Endothelial cell of umbilical vein (primary cell): ENCODE results near the gene SLC24A3. TPM values are rescaled to one million over a fixed set of nuclear protein-coding genes. Genes with fewer than 3 reads are reported as not detected.

Source experiments
- BruUV-seq: library from RNA; stranded (reverse); fragments of 400-500 nt; replicated peaks from 2 replicates; lab custom pipeline; 2021; lab: Mats Ljungman, UMichigan
- CTCF ChIA-PET: fragments of 300-600, 350-600 bp; sonication (Branson Sonifier 250); formaldehyde crosslinking; loops from one replicate; lab custom pipeline; 2021; ENCODE audit warnings: antibody characterized with exemption, inconsistent platforms; lab: Charles Lee
- POLR2A ChIA-PET: fragments of 300-600, 350-600 bp; sonication (Branson Sonifier 250); formaldehyde crosslinking; loops from one replicate; lab custom pipeline; 2021; ENCODE audit warnings: antibody characterized with exemption, inconsistent platforms; lab: Charles Lee
- DNase-seq: peaks from one replicate; pipeline ENCODE4 v3.0.0-alpha.2; 2011; ENCODE audit warnings: low read depth, low spot score
- FAIRE-seq: peaks from 2 replicates; lab custom pipeline; 2011; peaks lifted over from hg19 to GRCh38; lab: Jason Lieb, UNC
- H2AFZ ChIP-seq: 2 replicates; pipeline ENCODE4 v1.6.0; 2012; ENCODE audit warnings: low read depth, low read length, control low read depth, inconsistent platforms
- H3K27ac ChIP-seq: 2 replicates; pipeline ENCODE4 v1.5.1; 2011; ENCODE audit warnings: low read depth, mild to moderate bottlenecking, control low read depth, low read length, moderate library complexity; ENCODE audit not compliant: insufficient read depth
- H3K27me3 ChIP-seq, 2 experiments: 2 replicates each; pipeline versions ENCODE4 v1.6.0 to v1.6.1; 2011; ENCODE audit warnings: low read length in 2 of 2, mixed read lengths in 1 of 2; ENCODE audit not compliant: control insufficient read depth in 2 of 2, insufficient read depth in 2 of 2
- H3K36me3 ChIP-seq, 2 experiments: 2 replicates in 1 of 2; 3 replicates in 1 of 2; pipeline ENCODE4 v1.5.1; 2011; ENCODE audit warnings: low read length in 2 of 2, mild to moderate bottlenecking in 1 of 2, moderate library complexity in 1 of 2; ENCODE audit not compliant: control insufficient read depth in 2 of 2, insufficient read depth in 2 of 2; ENCODE audit errors: extremely low read depth in 1 of 2
- H3K4me1 ChIP-seq: 3 replicates; pipeline ENCODE4 v1.5.1; 2011; ENCODE audit warnings: mild to moderate bottlenecking, low read length; ENCODE audit not compliant: control insufficient read depth, insufficient read depth; ENCODE audit errors: extremely low read depth
- H3K4me2 ChIP-seq: 2 replicates; pipeline ENCODE4 v1.6.1; 2011; ENCODE audit warnings: low read length, control low read depth, mixed read lengths; ENCODE audit not compliant: insufficient read depth
- H3K4me3 ChIP-seq, 3 experiments: fragments of 200-600 bp in 1 of 3; sonication (generic), shearing (Covaris generic) in 1 of 3; replicated peaks in 1 of 3; 2 replicates each; pipeline ENCODE4 v1.5.1; 2011 to 2016; ENCODE audit warnings: control low read depth in 3 of 3, low read length in 3 of 3, mild to moderate bottlenecking in 2 of 3, inconsistent platforms in 1 of 3, low read depth in 1 of 3, moderate library complexity in 1 of 3; ENCODE audit not compliant: insufficient read depth in 1 of 3
- H3K79me2 ChIP-seq: 2 replicates; pipeline ENCODE4 v1.6.0; 2012; ENCODE audit warnings: low read length, inconsistent platforms; ENCODE audit not compliant: control insufficient read depth, insufficient read depth
- H3K9ac ChIP-seq: replicated peaks from 2 replicates; pipeline ENCODE3; 2011; ENCODE audit warnings: low read length, control low read depth; ENCODE audit not compliant: insufficient read depth; ENCODE audit errors: extremely low read depth
- H3K9me1 ChIP-seq: replicated peaks from 3 replicates; pipeline ENCODE4 v1.6.0; 2011; ENCODE audit warnings: mild to moderate bottlenecking, low read length; ENCODE audit not compliant: control insufficient read depth, insufficient read depth; ENCODE audit errors: extremely low read depth
- H3K9me3 ChIP-seq: replicated peaks from 2 replicates; pipeline ENCODE4 v1.5.1; 2012; ENCODE audit warnings: low read length, inconsistent platforms; ENCODE audit not compliant: control insufficient read depth, insufficient read depth
- H4K20me1 ChIP-seq: replicated peaks from 2 replicates; pipeline ENCODE3; 2011; ENCODE audit warnings: mild to moderate bottlenecking, low read length; ENCODE audit not compliant: control insufficient read depth, insufficient read depth; ENCODE audit errors: extremely low read depth
- EZH2 ChIP-seq: IDR thresholded peaks from 2 replicates; pipeline ENCODE4 v1.6.1; 2012; ENCODE audit warnings: borderline replicate concordance, low read depth, mild to moderate bottlenecking, moderate library complexity, low read length, inconsistent platforms; ENCODE audit not compliant: severe bottlenecking
- FOS ChIP-seq: IDR thresholded peaks from 2 replicates; pipeline ENCODE4 v1.6.1; 2011; ENCODE audit warnings: mild to moderate bottlenecking, low read length, moderate library complexity, borderline replicate concordance; ENCODE audit not compliant: insufficient read depth
- GATA2 ChIP-seq: IDR thresholded peaks from 2 replicates; pipeline ENCODE4 v1.7.0; 2011; ENCODE audit warnings: low read depth, mild to moderate bottlenecking, moderate library complexity, mixed read lengths, low read length; ENCODE audit not compliant: insufficient read length, insufficient read depth
- JUN ChIP-seq: IDR thresholded peaks from 2 replicates; pipeline ENCODE4 v1.6.1; 2011; ENCODE audit warnings: borderline replicate concordance, low read depth; ENCODE audit not compliant: insufficient read length, insufficient read depth
- MAX ChIP-seq: IDR thresholded peaks from 2 replicates; pipeline ENCODE4 v1.6.1; 2011; ENCODE audit not compliant: insufficient read depth, insufficient read length
- MYC ChIP-seq: IDR thresholded peaks from one replicate; pipeline ENCODE4 v1.6.1; 2011; ENCODE audit warnings: mild to moderate bottlenecking, low read depth, low read length
- POLR2A ChIP-seq: IDR thresholded peaks from 2 replicates; pipeline ENCODE4 v1.6.1; 2012; ENCODE audit warnings: low read depth, mild to moderate bottlenecking, control low read depth, low read length
- POLR2AphosphoS5 ChIP-seq: IDR thresholded peaks from 2 replicates; pipeline ENCODE4 v1.6.1; 2012; ENCODE audit warnings: low read depth, mild to moderate bottlenecking, control low read depth, low read length, moderate library complexity; ENCODE audit not compliant: insufficient read depth
- dilution Hi-C: fragments of 300-500 bp; cut with MboI; formaldehyde crosslinking; loops from one replicate; pipeline ENCODE4 v1.15.0; 2019; ENCODE audit warnings: low sequenced_read_pairs; ENCODE audit not compliant: extremely low pct_ligation_motif_present
- intact Hi-C: fragments of 100-400 bp; cut with micrococcal nuclease; formaldehyde crosslinking; loops from one replicate; pipeline ENCODE4 v1.10.0; 2022
- polyA plus RNA-seq, 4 experiments: library from polyadenylated mRNA; depleted of rRNA in 3 of 4; stranded (reverse) in 3 of 4; unstranded in 1 of 4; fragments of >200 nt; gene quantifications; 2 replicates each; pipeline versions ENCODE4 v1.2.1 to v1.2.3, GENCODE V29; 2011 to 2012; ENCODE audit warnings: missing spikeins in 1 of 4
- total RNA-seq: library from RNA; stranded (reverse); gene quantifications from 2 replicates; pipeline ENCODE4 v1.2.3, GENCODE V29; 2021

SLC24A3 gene
- total and polyA plus RNA-seq, 2 donors (not counting 3 experiments of a cell fraction or from before 2014, with no cell fraction given), result not detected

- Histone ChIP-seq H3K4me2 (no peak overlapping the region), H3K4me3 (no peak overlapping the region), H3K9me1 (no peaks in the 10 kb centered on the region), H4K20me1 (no peaks in the 10 kb centered on the region), H3K4me1 (no peaks in the 10 kb centered on the region), H2AFZ (no peak overlapping the region), H3K9me3 (peaks cover 2% of the 10 kb centered on the region), H3K27ac (no peak overlapping the region), H3K36me3 (no peaks in the 10 kb centered on the region), H3K27me3 (no peaks in the 10 kb centered on the region), H3K79me2 (no peaks in the 10 kb centered on the region), H3K9ac (no peak overlapping the region)
- DNase-seq (no peak), FAIRE-seq (no peak)
- intact Hi-C loops (no loop called here), dilution Hi-C loops (no loop called here)
- ChIA-PET POLR2A (no interaction called here), CTCF (no interaction called here)
- no TSS peak for BruUV-seq
- no peak for TF ChIP-seq POLR2AphosphoS5
- no peak for TF ChIP-seq MAX
- TF ChIP-seq POLR2A, result no peak
- no peak for TF ChIP-seq GATA2
- no peak for TF ChIP-seq FOS
- no peak for TF ChIP-seq JUN
- TF ChIP-seq EZH2, result no peak
These were observed 39.5 kb downstream of the SLC24A3 start for GRCh38 chr20:19251958-19252357.

GRCh38 chr20:19252451-19253120 is 40.1 kb downstream of the SLC24A3 start:
- Histone ChIP-seq H3K27me3 (no peaks in the 10 kb centered on the region), H3K9ac (no peak overlapping the region), H3K27ac (no peak overlapping the region), H3K36me3 (no peaks in the 10 kb centered on the region), H3K9me3 (peaks cover 2% of the 10 kb centered on the region), H3K9me1 (no peaks in the 10 kb centered on the region), H3K79me2 (no peaks in the 10 kb centered on the region), H3K4me2 (no peak overlapping the region), H4K20me1 (no peaks in the 10 kb centered on the region), H3K4me1 (no peaks in the 10 kb centered on the region), H3K4me3 (no peak overlapping the region), H2AFZ (no peak overlapping the region)
- intact Hi-C loops (no loop called here), dilution Hi-C loops (no loop called here)
- no TSS peak for BruUV-seq
- TF ChIP-seq JUN, result no peak
- no peak for TF ChIP-seq MAX
- TF ChIP-seq MYC, result no peak
- TF ChIP-seq EZH2, result no peak
- TF ChIP-seq POLR2AphosphoS5, result no peak
- FAIRE-seq (no peak), DNase-seq (no peak)
- ChIA-PET POLR2A (no interaction called here), CTCF (no interaction called here)
